Retinal pigment epithelial cell (primary cell): ENCODE data around the gene UBE2Q2.

Experiments
- DNase-seq: peaks from one replicate; pipeline ENCODE4 v3.0.0-alpha.2; 2010; ENCODE audit warnings: low read depth
- H3K4me3 ChIP-seq: 2 replicates; pipeline ENCODE4 v1.5.1; 2011; ENCODE audit warnings: mild to moderate bottlenecking, low read length, control low read depth, moderate library complexity
- TF ChIP-seq, protein P1 (sequence below): conservative IDR thresholded peaks from 2 replicates; pipeline ENCODE4 v1.5.1; 2011; ENCODE audit warnings: low read depth, low read length, control low read depth, inconsistent platforms

The UBE2Q2 gene

GRCh38 chr15:75920079-75920478, 76.8 kb downstream of the UBE2Q2 start:
- no peak for DNase-seq
- no peak overlapping the region for H3K4me3 ChIP-seq
- TF ChIP-seq, protein P1, sequence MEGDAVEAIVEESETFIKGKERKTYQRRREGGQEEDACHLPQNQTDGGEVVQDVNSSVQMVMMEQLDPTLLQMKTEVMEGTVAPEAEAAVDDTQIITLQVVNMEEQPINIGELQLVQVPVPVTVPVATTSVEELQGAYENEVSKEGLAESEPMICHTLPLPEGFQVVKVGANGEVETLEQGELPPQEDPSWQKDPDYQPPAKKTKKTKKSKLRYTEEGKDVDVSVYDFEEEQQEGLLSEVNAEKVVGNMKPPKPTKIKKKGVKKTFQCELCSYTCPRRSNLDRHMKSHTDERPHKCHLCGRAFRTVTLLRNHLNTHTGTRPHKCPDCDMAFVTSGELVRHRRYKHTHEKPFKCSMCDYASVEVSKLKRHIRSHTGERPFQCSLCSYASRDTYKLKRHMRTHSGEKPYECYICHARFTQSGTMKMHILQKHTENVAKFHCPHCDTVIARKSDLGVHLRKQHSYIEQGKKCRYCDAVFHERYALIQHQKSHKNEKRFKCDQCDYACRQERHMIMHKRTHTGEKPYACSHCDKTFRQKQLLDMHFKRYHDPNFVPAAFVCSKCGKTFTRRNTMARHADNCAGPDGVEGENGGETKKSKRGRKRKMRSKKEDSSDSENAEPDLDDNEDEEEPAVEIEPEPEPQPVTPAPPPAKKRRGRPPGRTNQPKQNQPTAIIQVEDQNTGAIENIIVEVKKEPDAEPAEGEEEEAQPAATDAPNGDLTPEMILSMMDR: no peak

- TF ChIP-seq, protein P1: peak; percentile 60
- no peak for DNase-seq
- no peak overlapping the region for H3K4me3 ChIP-seq
Observed at GRCh38 chr15:75921732-75922703, 78.8 kb downstream of the UBE2Q2 start.

- DNase-seq: no peak
- TF ChIP-seq, protein P1: no peak
- H3K4me3 ChIP-seq: no peak overlapping the region
Observed at GRCh38 chr15:75923756-75924155, 80.5 kb downstream of the UBE2Q2 start.

DNA sequence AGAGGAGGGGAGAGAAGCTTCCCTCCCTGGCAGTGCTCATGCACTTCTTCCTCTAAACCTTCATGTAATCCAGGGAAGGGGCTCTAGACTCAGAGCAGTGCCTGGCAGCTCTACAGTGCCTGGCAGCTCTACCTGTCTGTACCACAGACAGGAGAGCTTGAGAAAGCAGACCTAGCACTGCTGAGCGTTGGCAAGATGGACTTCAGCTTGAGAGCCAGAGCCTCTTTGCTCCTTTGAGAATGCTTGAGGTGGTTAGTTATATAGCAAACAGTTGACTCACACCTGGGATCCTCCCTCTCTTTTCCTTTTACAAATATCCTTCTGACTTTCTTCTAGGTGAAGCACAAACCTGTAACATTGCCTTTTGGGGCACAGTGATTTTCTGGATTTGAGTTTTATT, 81.3 kb downstream of the UBE2Q2 start:
- no peak overlapping the region for H3K4me3 ChIP-seq
- DNase-seq: no peak
- TF ChIP-seq, protein P1: no peak

DNA sequence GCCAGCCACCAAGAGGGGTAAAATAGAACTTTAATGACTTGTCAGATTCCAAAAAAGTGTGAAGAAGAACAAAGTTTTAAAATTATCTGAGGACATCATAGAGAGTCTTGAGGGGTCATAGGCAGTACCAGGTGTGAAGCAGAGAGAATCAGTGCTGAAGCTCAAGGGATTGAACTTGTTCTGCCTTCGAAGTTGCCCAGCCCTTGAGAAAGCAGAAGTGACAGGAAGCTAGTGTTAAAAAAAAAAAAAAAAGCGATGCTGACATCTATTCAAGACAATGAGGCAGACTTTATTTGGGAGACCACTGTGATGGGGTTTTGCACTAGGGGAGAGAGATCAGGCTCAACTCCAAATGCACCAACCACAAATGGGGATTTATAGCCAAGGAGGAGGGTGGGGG, 82.2 kb downstream of the UBE2Q2 start:
- TF ChIP-seq, protein P1: no peak
- no peak overlapping the region for H3K4me3 ChIP-seq
- no peak for DNase-seq

DNA sequence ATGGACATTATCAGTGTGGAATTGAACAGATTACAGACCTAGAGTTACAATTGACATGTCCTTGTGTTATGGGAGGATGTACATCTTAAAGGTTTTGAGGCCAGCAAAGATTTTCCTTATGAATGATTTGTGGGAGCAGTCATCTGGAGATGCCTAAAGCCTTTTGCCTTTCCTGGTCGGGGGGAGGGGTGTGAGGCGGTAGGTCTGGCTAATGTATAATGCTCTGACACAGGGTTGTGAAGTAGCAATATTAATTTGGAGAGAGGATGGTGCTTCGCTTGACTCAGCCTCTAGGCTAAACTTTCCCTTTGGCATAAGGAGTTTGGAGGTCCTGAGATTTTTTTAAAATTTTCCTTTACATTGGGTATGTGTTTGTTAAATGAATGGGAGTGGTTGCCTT, 83.7 kb downstream of the UBE2Q2 start:
- TF ChIP-seq, protein P1: no peak
- H3K4me3 ChIP-seq: no peak overlapping the region
- DNase-seq: no peak

- TF ChIP-seq, protein P1: no peak
- no peak overlapping the region for H3K4me3 ChIP-seq
- DNase-seq: no peak
Observed at GRCh38 chr15:75927601-75928000, 84.4 kb downstream of the UBE2Q2 start.
